PFSK-1 (cell line): ENCODE data around the gene OMA1.
A peak's percentile ranks its signal among the peaks of the same experiment; 100 is the strongest.

Source experiments
- POLR2AphosphoS5 ChIP-seq: IDR thresholded peaks from 2 replicates; pipeline ENCODE4 v1.6.1; 2012; ENCODE audit warnings: low read depth, mild to moderate bottlenecking, control low read depth, low read length, moderate library complexity
- REST ChIP-seq, 2 experiments: IDR thresholded peaks; 2 replicates each; pipeline versions ENCODE4 v1.6.1 to v1.8.0; 2011 to 2012; ENCODE audit warnings: low read depth in 2 of 2, low read length in 2 of 2, control low read depth in 1 of 2, inconsistent platforms in 1 of 2, mild to moderate bottlenecking in 1 of 2, moderate library complexity in 1 of 2; ENCODE audit not compliant: insufficient read depth in 1 of 2
- TAF1 ChIP-seq: IDR thresholded peaks from 2 replicates; pipeline ENCODE4 v1.6.1; 2012; ENCODE audit warnings: low read length, control low read depth, borderline replicate concordance; ENCODE audit not compliant: insufficient read depth

- TF ChIP-seq TAF1 = peak; percentile 57; the same call in 1 of the 2 replicates
- TF ChIP-seq POLR2AphosphoS5 = peak; percentile 69
- TF ChIP-seq REST (IDR thresholded peaks at IDR 0.05; ENCODE audit: insufficient read depth in 1 of 2, low read depth in 2 of 2, low read length in 2 of 2) = peak in 1 of 2 experiments; percentile 10; a peak in 1 of 4 replicates
Measured at GRCh38 chr1:58546520-58547308, at the start of gene OMA1.
